Activated CD8-positive, alpha-beta memory T cell treated with anti-CD3 and anti-CD28 coated beads for 1 hour (primary cell): ENCODE data around the gene ILDR1.
"Not testable (repeated sequence)": the region's sequence is repeated elsewhere in the genome, so short reads cannot be mapped to it uniquely, and the experiment has no call there.

Experiments
- DNase-seq, 2 donors: peaks; one replicate each; pipeline ENCODE4 v3.0.0-alpha.2; 2020; ENCODE audit warnings: low read depth in 1 of 2; ENCODE audit errors: extremely low read depth in 1 of 2

ILDR1 gene

DNA sequence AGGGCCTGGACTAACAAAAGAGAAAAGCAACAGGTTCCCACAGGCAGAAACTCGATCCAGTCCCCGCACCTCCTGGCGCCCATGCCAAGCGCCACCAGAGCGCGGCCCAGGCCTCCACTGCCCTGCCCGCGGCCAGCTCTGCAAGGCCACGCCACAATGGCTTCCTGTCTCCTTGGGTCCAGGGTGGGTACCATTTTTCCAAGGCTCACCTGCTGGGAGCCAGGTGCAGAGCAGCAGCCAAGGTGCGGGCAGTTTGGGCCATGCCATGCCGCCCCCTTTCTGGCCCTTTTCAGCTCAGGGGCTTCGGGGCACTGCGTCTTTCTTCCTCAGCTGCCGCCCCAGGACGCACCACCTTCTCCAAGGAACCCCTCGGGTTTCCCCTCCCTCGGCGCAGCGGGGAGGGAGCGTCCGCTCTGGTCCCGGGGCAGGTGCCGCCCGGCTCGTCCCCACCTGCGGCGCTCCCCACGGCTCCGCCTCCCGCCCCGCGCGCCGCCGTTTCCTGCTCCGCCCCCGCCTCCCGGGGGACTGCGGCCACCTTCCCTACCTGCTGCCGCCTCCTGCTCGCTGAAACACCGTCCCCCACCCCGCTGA, at the start of gene ILDR1:
Gene ILDR1 (minus strand): TSS at position 437 of the 591 bp plus-strand sequence. CDS start 170 bp downstream, at position 267.
- DNase-seq, result no peak

- no peak for DNase-seq
Measured at GRCh38 chr3:122067588-122068240, 45.7 kb upstream of the ILDR1 start.

GRCh38 chr3:122067214-122067550, 45.1 kb upstream of the ILDR1 start:
- no peak for DNase-seq

DNA sequence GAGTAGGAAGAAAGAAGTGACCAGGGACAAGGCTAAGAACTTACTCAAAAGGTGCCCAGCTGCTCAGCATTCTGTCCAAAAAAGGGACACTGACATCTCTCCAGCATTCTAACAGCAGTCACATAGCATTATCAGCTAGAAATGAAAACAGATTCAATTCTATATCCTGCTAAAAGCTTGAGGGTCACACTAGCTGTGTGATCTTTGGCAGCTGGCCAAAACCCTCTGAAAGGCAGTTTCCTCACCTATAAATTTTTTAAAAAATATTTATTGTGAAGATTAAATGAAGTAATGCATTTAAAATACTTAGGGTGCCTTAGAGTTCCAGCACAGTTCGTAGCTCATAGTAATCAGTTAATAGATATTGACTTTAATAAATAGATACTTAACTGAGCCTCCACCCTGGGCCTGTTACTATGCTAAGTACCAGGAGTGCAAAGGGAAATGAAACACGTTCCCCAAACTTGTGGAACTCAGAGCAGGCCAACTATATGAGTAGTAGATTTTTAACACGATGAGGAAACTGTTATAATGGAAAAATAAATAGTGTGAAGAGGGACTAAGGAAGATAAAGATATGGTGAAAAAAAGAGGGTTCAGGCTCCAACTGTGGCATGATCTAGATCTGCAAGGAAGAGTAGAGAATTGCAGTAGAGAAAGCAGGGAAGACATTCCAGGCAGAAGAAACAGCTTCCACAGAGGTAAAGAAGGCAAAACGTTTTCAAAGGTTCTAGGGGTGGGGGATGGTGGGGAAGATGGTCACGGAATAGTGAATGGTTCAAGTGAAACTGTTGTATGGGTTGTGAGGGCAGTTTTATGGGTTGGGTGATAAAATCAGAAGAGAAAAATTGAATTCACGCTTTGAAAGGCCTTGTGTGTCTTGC, 44.5 kb upstream of the ILDR1 start:
- no peak for DNase-seq

DNA sequence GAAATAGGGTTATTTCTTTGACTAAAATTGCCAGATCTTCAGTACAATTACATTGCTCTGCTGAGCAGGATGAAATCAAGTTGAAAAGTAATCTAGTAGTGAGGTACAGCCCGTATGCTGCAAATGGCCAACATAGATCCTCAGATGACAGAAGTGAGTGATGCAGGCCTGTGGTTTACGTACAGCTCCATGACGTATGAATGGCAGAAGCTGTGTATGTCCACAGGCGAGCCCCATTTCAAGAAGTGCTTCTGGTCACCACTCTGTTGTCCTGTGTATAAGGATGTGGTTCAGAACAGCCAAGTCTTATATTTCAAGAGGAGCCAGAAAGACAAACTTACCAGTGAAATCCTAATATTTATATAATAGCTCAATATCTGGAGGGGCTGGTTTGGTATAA, 42.3 kb upstream of the ILDR1 start:
- DNase-seq, result no peak

DNA sequence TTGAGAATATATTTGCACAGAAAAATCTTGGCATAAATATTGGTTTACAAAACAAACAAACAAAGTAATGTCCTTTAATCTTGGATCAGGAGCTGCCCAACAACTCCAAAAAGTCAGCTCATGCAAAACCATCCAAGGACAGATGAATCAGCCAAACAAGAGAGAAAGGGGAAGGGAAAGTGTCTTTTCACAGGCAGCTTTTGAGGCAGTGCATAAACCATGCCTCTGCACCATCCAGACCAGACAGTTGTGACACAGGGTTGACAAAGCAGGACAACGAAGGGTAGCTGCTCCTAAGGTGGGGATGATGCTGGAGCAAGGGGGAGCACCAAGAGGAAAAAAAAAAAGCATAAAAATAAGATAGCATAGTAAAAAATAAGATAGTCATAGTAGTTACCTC, 41.9 kb upstream of the ILDR1 start:
- DNase-seq, result no peak

DNA sequence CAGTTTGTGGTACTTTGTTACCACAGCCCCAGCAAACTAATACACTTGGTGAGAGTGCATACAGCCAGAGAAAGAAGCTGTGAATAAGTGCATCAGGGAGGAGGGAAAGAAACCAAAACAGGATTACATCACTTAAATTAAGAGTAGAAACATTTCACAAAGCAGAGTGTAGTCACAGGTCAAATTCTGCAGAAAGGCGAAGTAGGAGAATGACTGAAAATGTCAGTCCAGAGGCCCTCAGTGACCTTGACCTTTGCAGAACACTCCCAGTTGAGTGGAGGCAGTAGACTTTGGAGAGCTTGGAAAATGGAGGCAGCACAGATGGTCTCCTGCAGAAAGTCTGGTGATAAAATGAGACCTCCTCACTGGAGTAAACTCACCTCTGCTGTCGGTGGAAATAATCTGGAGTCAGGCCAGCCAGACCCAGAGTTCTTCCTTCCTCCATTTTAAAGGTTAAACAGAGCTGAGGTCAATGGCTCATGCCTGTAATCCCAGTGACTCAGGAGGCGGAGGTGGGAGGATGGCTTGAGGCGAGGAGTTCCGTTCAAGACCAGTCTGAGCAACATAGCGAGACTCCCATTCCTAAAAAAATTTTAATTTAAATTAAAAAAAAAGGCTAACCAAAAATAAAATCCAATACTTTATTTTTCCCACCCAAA, 38.1 kb upstream of the ILDR1 start:
- no peak for DNase-seq

DNA sequence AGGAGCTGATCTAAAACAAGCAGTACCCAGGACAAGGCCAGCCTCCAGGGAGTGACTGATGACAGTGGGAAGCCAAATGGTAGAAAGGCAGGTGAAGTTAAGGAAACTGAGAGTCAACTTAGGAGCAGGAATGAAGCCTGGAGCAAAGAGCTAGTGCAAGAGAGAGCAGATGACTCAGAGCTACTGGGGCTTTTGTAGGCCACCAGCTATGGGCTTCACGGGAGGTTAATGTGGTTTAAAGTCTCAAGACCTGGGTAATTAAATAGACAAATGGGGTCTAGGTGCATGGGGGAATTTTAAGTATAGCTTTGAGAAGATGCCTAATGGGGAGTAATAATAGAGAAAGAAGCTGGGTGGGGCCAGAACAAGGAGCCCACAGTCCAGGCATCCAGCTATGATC, 36.2 kb upstream of the ILDR1 start:
- DNase-seq, result no peak

GRCh38 chr3:122057671-122058070, 35.6 kb upstream of the ILDR1 start:
- no peak for DNase-seq

GRCh38 chr3:122055215-122055614, 33.2 kb upstream of the ILDR1 start, which contains the start of gene CD86:
TSS of gene CD86 (plus strand) at chr3:122055362. CDS start at chr3:122055490, 128 bp downstream.
- DNase-seq, result no peak

- DNase-seq, result no peak
Measured at GRCh38 chr3:122052968-122053367, 30.9 kb upstream of the ILDR1 start.

GRCh38 chr3:122047773-122048172, 25.7 kb upstream of the ILDR1 start:
- not testable (repeated sequence) for DNase-seq

- DNase-seq, result not testable (repeated sequence)
Measured at GRCh38 chr3:122047296-122047695, 25.2 kb upstream of the ILDR1 start.

GRCh38 chr3:122033023-122033422, 11.0 kb upstream of the ILDR1 start:
- DNase-seq, result no peak

DNA sequence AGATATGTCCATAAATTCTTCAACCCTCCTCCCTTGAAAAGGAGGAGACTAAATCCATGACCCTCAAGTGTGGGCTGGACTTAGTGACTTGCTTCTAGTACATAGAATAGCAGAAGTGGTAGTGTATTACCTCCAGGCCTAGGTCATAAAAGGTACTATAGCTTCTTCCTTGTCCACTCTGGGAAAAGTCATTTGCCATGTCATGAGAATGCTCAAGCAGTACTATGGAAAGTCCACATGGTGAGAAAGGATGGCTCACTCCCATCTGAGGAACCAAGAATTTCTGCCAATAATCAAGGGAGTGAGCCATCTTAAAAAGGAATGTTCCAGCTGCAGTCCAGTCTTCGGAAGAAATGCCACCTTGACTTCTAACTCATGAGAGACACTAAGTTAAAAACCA, 10.5 kb upstream of the ILDR1 start:
- DNase-seq, result no peak

- DNase-seq, result no peak
Measured at GRCh38 chr3:122031123-122031468, 9.0 kb upstream of the ILDR1 start.

- no peak for DNase-seq
Measured at GRCh38 chr3:122030381-122031122, 8.5 kb upstream of the ILDR1 start.

DNA sequence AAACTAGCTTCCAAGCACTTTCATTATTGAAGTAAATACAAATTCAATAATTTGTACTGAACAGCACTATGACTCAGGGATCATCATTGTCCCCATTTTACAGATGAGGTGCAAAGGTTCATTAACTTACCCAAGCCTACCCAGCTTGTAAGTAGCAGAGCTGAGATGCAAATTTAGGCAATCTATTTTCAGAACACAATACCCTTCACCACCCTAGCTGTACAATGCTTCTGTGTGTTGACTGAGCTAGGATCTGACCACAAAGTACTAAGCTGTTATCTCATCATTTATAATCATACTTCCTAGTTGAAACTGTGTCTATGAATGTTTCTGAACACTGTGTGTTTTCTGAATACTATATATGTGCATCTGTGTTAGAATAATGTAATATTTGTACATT, 3.2 kb upstream of the ILDR1 start:
- DNase-seq, result no peak

DNA sequence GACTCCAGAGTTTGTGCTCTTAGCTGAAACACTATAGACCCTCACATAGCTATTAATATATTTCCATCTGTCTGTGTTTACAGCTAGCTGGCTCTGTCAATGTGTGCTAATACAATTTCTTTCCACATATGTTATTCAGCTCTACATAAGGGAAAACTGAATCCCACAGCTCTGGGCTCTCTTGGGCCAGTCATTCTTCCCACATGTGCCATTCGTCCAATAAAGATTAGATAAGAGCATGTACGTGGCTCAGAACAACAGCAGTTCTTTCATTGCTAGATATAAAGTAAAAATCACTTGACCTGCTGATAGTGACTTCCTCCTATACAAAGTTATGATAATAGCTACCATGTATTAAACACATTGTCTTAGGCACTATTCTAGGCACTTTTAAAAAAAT, 2.8 kb upstream of the ILDR1 start:
- no peak for DNase-seq

- DNase-seq, result no peak
Measured at GRCh38 chr3:122023335-122023910, 1.4 kb upstream of the ILDR1 start.
